Measurements from ENCODE around the gene TNNT2.

Gene TNNT2

GRCh38 chr1:201377611-201378092 is at the start of gene TNNT2:
TSS of gene TNNT2 (minus strand) at chr1:201377680. CDS start at chr1:201373254, 4,426 bp downstream.
- no peak for DNase-seq

GRCh38 chr1:201426479-201427310 is 49.2 kb upstream of the TNNT2 start:
- DNase-seq = no peak

GRCh38 chr1:201424146-201424545 is 46.7 kb upstream of the TNNT2 start:
- DNase-seq = no peak

- DNase-seq = no peak
Measured at GRCh38 chr1:201423655-201424054, 46.2 kb upstream of the TNNT2 start.

DNA sequence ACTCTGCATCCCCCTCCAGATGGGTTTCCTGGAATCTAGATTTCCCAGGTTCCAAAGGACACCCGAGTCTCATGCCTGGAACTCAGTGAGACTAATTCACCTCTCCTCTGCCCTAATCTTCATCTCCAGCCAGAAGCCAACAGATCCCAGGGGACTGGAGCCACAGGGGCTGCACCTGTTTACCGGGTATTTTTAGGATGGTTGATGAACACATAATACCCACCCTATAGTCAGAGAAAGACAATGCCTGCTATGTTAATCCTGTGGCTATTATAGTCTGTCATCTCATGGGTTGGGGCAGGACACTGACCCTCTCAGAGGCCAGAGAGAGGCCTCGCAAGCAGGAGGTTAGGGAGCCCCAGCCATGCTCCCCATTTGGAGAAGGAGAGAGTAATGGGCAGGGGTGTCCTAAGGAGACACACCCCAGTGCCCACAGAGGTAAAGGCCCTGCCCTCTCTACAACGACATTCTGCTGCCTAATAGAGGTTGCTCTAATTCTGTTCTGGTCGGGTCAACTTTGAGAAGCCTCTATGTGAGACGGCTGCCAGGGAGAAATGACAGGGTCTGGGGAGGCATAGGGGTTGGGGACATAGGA is 45.1 kb upstream of the TNNT2 start:
- no peak for DNase-seq

- DNase-seq = no peak
Measured at GRCh38 chr1:201422026-201422425, 44.5 kb upstream of the TNNT2 start.

- DNase-seq = no peak
Measured at GRCh38 chr1:201421041-201421440, 43.6 kb upstream of the TNNT2 start.

GRCh38 chr1:201420608-201421002 is 43.1 kb upstream of the TNNT2 start:
- no peak for DNase-seq

GRCh38 chr1:201419746-201420607 is 42.5 kb upstream of the TNNT2 start:
- DNase-seq = no peak

DNA sequence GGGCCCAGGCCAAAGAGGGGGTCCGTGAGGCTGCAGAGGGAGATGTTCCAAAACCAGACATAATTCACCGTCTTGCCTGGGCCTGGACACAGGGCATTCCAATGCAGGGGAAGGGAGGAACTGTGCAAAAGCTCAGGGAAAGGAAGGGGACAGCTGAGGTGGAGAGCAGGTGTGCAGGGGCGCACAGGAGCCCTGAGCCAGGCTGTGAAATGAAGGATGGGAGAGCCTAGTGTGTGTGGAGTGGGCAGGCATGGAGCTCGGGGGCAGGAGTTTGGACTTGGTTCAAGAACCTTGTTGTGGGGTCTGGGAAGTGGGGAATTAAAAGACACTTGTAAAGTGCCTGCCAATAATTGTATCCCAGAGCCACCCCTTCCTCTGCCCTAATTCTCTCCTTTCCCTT is 41.8 kb upstream of the TNNT2 start:
- no peak for DNase-seq

GRCh38 chr1:201418461-201418860 is 41.0 kb upstream of the TNNT2 start:
- no peak for DNase-seq

- no peak for DNase-seq
Measured at GRCh38 chr1:201414051-201414738, 36.7 kb upstream of the TNNT2 start.

- DNase-seq = no peak
Measured at GRCh38 chr1:201411292-201411691, 33.8 kb upstream of the TNNT2 start.

- no peak for DNase-seq
Measured at GRCh38 chr1:201409440-201409839, 32.0 kb upstream of the TNNT2 start.

DNA sequence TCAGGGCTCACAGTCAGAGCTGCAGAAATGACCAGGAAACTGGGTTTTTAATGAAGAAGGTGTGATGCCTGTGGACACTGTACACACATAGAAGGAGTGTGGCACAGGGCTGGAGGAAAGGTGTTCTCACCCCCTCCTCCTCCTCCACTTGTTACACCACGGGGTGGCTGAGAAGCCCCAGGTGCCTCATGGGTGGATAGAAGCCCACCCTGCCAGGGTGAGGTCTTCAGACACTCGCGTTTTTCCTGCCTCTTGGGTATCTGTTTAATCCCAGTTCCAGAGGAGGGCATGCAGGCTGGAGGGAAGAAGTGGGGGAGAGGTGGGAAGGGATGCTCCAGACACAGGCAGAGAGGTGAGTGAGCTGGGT is 31.3 kb upstream of the TNNT2 start:
- no peak for DNase-seq

DNA sequence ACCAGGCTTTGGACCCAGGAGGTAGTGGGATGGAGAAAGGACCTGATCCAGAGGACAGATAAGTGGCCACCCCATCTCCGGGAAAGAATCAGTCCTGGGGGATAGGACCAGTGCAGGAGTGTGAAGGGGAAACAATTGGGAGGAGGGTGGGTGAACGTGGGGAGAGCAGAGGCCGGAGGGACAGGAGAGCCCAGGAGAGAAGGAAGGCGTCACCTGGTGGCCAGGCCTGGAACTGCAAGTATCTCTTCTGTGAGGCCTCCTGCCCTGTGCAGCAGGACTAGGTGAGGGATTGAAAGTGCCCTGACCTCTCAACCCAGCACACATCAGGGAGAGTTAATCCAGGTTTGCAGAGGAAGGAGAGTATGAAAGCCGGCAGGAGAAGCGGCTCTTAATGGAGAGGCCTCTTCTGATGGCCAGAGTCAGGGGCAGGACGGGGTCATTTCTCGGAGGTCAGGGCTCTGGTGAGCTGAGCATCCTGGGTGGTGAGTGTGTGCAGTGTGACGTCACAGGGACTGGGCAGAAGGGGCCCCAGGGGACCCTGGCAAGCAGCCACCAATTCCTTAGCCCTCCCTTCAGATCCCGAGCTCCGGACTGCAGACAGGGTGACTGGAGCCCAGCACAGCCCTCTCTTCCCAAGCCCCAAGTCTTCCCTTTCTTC is 30.8 kb upstream of the TNNT2 start:
- peak; percentile 71 for DNase-seq

GRCh38 chr1:201406831-201407406 is 29.4 kb upstream of the TNNT2 start:
- no peak for DNase-seq

- no peak for DNase-seq
Measured at GRCh38 chr1:201405484-201405831, 28.0 kb upstream of the TNNT2 start.

- DNase-seq = no peak
Measured at GRCh38 chr1:201404722-201405483, 27.4 kb upstream of the TNNT2 start.

GRCh38 chr1:201404055-201404454 is 26.6 kb upstream of the TNNT2 start:
- DNase-seq = no peak

DNA sequence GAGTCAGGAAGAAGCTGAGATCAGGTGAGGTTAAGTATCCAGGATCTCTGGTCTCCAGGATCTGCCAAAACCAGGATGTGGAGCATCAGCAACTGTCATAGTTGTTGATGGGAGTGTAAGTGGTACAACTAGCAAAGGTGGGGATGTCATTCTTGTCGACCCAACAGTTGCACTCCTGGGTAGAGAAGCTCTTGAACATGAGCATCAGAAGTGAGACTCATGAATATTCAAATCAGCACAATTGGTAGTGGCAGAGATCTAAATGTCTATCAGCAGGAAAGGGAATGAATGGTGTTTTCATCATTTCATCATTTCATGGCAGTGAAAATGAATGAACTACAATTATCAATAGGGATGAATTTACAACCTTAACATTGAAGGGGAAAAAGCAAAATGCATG is 25.9 kb upstream of the TNNT2 start:
- DNase-seq = no peak
